Activated gamma-delta T cell treated with anti-CD3 and anti-CD28 coated beads, Interleukin-2, amount 50 U/mL, for 16 hours (primary cell): Measurements from ENCODE around the gene RECQL.

Experiments
- DNase-seq: peaks from one replicate; pipeline ENCODE4 v3.0.0-alpha.2; 2020; ENCODE audit warnings: low read depth

Gene RECQL

DNA sequence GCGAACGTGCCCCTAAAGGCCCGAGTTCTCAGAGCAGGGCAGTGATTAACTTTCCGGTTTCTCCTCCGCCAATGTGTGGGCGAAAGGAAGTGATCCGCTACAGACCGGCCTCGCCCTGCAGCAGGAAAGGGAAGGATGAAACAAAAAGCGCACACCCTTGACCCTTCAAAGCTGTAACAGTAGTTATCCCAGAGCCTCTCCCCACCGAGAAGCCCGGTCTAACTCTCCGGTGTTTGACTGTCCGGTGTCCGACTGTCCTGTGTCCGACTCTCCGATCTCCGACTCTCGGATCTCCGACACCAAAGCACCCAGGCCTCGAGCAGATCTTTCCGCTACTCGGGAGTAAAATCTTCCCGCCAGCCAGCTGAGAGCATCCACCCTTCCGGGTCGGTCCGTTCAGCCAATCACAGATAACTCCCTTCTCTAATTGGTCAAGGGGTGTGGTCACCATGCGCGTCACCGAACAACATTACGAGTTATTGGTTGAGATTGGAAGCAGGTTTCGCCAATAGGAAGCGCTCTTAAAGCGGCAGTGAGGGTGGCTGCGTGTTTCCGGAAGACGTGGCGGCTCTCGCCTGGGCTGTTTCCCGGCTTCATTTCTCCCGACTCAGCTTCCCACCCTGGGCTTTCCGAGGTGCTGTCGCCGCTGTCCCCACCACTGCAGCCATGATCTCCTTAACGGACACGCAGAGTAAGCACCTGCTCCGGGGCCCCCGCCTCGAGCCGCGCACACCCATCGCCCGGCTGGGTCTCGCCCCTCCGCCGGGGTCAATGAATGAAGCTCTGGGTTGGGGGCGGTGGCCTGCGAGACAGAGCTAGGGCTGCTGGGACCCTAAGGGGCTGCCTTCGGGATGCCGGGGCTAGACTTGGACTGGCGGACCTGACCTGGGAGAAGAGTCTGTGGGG lies at the start of gene RECQL, which contains the start of gene GOLT1B:
TSS of gene RECQL (minus strand) at position 378 of the 906 bp plus-strand sequence. CDS start 2,065 bp downstream, outside the sequence.
TSS of gene GOLT1B (plus strand) at position 532 of the 906 bp plus-strand sequence. CDS start at position 667, 135 bp downstream.
- peak; percentile 82 for DNase-seq

DNA sequence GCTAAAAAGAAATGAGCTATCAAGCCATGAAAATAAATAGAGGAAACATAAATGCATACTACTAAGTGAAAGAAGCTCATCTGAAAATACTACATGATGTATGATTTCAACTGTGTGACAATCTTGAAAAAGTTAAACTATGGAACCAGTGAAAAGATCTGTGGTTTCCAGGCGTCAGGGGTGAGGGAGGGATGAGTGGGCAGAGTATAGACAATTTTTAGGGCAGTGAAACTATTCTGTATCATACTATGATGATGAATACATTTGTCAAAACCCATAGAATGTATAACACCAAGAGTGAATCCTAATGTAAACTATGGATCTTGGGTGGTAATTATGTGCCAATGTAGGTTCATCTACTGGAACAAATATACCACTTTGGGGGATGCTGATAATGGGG lies 46.0 kb upstream of the RECQL start:
- DNase-seq, result no peak

DNA sequence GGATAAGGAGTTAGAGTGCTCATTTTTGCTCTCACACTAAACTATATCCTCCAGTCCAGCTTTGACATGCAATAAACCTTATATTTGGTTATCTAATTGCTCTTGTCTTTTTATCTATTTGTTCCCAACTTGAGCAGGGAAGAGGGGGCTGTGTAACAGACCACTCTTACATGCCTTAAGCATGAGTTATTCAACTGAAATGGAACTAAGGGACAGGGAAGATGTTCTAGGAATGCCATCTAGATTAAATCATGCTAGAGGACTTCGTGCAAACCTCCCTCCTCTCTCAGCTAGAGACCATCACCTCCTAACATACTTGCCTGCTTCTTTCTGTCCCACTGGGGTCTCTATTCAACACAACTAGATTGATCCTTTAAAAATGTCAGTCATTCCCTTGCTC lies 45.3 kb upstream of the RECQL start:
- DNase-seq, result no peak

DNA sequence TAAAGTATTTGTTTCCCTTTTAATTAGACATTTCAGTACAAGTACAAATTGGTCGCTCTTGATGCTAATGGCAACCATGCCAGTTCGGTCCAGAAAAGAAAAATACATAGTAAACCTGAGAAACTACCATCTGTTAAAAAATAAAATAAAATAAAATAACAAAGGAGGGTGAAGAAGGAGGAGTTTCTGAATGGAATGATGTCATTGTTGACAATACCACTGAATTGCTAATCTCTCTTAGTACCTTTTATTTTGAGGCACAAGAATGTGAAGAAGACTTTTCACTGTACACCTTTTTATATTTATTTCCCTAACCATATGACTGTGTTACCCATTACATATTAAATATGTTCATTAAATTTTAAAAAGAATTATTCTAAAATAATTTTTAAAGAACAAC lies 44.1 kb upstream of the RECQL start:
- no peak for DNase-seq

DNA sequence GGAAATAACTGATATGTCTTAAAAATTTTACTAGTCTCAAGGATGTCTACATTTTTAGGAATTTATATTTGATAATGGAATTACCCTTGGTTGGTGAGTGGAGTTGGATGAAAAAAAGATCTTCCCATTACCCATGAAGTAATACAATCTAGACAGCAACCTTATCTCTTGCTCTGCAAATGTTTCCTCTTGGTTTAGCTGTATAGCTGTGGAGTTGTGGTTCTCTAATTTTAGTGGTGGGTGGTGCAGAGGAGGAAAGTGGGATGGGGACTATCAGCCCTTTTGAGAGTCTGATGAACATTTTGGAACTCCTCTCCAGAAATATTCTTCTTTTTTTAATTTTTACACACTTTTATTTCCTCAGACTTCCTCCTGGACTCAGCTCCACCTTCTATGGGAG lies 41.7 kb upstream of the RECQL start:
- no peak for DNase-seq

- no peak for DNase-seq
These were observed 41.0 kb upstream of the RECQL start for GRCh38 chr12:21542403-21542802.

DNA sequence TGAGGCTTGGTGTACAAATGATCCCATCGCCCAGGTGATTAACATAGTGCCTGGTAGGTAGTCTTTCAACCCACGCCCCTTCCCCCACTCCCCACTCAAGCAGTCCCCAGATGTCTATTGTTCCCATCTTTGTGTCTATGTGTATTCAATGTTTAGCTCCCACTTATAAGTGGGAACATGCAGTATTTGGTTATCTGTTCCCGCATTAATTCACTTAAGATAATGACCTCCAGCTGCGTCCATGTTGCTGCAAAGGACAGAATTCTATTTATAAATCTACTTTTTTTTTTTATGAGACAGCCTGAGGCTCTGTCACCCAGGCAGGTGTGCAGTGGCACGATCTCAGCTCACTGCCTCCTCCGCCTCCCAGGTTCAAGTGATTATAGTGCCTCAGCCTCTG lies 40.3 kb upstream of the RECQL start:
- DNase-seq, result no peak

- DNase-seq, result no peak
These were observed 38.4 kb upstream of the RECQL start for GRCh38 chr12:21539797-21540196.

GRCh38 chr12:21538061-21538653 lies 36.7 kb upstream of the RECQL start:
- DNase-seq, result no peak

DNA sequence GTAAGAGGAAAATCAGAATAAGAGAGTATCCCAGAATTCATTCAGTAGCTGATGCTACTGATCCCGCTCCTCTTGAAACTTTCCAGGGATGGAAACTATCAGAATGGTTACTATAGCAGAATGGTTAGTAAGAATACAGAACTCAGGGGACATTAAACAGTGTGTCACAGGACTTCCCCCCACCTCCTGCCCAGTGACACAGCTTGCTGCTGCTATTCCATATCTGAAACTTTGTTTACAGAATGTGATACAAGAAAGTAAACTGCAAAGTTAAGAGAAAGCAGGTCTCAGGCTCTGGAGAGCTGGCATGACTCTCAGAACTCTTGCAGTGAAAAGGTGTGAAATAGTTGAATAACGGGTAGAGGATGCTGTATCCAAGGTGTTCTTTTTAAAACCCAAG lies 28.0 kb upstream of the RECQL start:
- no peak for DNase-seq

DNA sequence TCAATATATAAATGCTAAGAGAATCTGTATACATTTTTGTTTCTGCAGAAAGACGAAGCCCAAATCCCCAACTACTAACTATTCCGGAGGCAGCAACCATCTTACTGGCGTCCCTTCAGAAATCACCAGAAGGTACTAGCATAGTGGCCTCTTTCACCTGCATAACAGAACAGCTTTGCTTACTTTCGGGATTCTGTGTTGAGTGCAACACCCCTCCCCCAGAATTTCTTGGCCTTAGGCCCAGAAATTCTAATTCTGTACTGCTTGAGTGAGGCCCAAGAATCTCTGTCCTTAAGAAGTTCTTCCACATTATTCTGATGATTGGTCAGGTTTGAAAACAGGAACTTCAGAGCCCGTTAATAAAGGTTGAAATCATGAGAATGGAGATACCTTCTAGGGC lies 27.5 kb upstream of the RECQL start:
- no peak for DNase-seq

GRCh38 chr12:21527451-21528180 lies 26.2 kb upstream of the RECQL start:
- peak; percentile 13 for DNase-seq

GRCh38 chr12:21526721-21527345 lies 25.4 kb upstream of the RECQL start:
- DNase-seq, result no peak

- no peak for DNase-seq
These were observed 24.6 kb upstream of the RECQL start, which contains the start of gene SPX for GRCh38 chr12:21526053-21526452. SPX (plus strand) TSS chr12:21526296; CDS start chr12:21526473, 177 bp downstream.

- no peak for DNase-seq
These were observed 21.7 kb upstream of the RECQL start for GRCh38 chr12:21523148-21523547.

GRCh38 chr12:21521541-21521940 lies 20.1 kb upstream of the RECQL start:
- DNase-seq, result no peak

DNA sequence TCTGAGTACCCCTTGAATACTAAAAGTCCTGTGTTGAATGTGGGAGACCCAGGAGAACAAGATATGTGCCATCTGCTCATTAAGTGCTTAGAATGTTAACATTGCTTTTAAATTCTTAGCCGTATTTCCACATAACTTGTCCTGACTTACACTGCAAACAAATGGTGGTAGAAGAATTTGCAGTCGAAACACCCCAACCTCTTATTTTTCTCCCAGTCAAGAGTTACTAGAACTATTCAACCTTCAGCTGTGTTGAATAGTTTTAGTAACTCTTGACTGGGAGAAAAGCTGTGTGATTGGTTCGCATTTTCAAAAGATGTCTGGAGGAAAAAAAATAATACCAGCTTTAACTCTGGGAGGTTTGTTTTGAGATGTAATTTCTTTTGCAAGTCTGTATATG lies 17.0 kb upstream of the RECQL start:
- no peak for DNase-seq

DNA sequence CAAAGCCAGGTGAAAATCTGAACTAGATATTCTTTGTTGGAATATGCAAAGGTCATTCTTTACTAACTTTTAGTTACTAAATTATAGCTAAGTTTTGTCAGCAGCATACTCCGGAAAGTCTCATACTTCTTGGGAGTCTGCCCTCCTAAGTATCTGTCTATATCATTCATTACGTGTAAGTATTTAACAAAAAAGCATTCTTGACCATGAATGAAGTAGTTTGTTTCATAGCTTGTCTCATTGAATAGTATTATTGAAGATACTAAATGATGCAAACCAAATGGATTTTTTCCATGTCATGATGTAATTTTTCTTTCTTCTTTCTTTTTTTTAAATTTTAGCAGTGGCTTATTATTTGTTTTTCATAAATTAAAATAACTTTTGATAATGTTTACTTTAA lies 14.8 kb upstream of the RECQL start:
- no peak for DNase-seq

GRCh38 chr12:21509768-21510167 lies 8.3 kb upstream of the RECQL start:
- no peak for DNase-seq

DNA sequence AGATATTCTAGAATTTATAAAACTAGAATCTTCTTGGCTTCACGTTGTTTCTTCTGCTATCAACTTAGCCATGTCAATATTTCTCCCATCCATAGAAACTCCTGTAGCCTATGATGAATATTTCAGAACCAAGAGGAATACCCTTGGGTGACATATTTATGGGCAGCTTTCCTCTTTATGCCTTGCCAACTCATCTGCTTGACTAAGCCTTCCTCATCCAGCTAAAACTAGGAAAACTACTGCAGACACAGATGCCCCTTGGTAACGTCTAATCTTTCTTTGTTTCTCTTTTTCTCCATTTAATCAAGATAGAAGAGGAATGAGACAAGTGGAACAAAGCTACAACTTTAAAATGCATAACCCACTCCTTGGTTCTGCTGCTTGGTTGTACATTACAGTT lies 6.4 kb upstream of the RECQL start:
- DNase-seq, result no peak

- no peak for DNase-seq
These were observed 4.5 kb upstream of the RECQL start for GRCh38 chr12:21505888-21506287.

GRCh38 chr12:21502872-21503271 lies 1.4 kb upstream of the RECQL start:
- DNase-seq, result no peak
